ENCODE results near the gene PACS1.
"Not testable (repeated sequence)": the region's sequence is repeated elsewhere in the genome, so short reads cannot be mapped to it uniquely, and the experiment has no call there.

PACS1 gene

DNA sequence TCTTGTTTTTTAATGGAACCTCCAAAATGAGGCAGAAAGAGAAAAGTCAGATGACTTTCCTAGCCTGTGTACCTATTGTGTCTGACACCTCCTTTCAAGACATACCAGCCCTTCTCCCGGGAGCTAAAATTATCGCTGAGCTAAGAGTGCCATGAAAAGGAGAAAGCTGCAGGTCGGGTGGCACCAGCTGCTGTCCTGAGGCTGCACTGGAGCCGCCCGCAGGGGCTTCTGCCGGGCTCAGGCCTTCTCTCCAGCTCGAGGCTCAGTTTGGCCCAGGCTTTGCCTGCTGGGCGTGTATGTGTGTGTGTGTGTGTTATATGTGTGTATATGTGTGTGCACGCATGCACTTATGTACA, 170.7 kb downstream of the PACS1 start:
- H3K4me1 ChIP-seq (ENCODE audit: control insufficient read depth, insufficient read depth, low read length), result no peaks in the 10 kb centered on the region
- H3K27me3 ChIP-seq (ENCODE audit: control insufficient read depth in 1 of 2, insufficient read depth in 2 of 2, low read length in 2 of 2), result no peaks in the 10 kb centered on the region
- H3K27ac ChIP-seq (ENCODE audit: low read length), result no peak overlapping the region
- no peaks in the 10 kb centered on the region for H3K9me3 ChIP-seq (ENCODE audit: control insufficient read depth in 2 of 2, low read length in 2 of 2)
- no peak overlapping the region for H3K4me3 ChIP-seq (ENCODE audit: low read length in 2 of 2)
- H3K36me3 ChIP-seq (ENCODE audit: control insufficient read depth in 2 of 2, insufficient read depth in 2 of 2, low read length in 2 of 2), result peaks cover 40 to 41% of the 10 kb centered on the region in 2 donors
- H3K9ac ChIP-seq (ENCODE audit: low read length in 2 of 2), result no peak overlapping the region

- no peaks in the 10 kb centered on the region for H3K9me3 ChIP-seq (ENCODE audit: control insufficient read depth in 2 of 2, low read length in 2 of 2)
- no peak overlapping the region for H3K4me3 ChIP-seq (ENCODE audit: low read length in 2 of 2)
- no peak overlapping the region for H3K27ac ChIP-seq (ENCODE audit: low read length)
- peaks cover 34 to 36% of the 10 kb centered on the region in 2 donors for H3K36me3 ChIP-seq (ENCODE audit: control insufficient read depth in 2 of 2, insufficient read depth in 2 of 2, low read length in 2 of 2)
- H3K27me3 ChIP-seq (ENCODE audit: control insufficient read depth in 1 of 2, insufficient read depth in 2 of 2, low read length in 2 of 2), result no peaks in the 10 kb centered on the region
- no peaks in the 10 kb centered on the region for H3K4me1 ChIP-seq (ENCODE audit: control insufficient read depth, insufficient read depth, low read length)
- H3K9ac ChIP-seq (ENCODE audit: low read length in 2 of 2), result no peak overlapping the region
Measured at GRCh38 chr11:66242095-66242765, 172.2 kb downstream of the PACS1 start.

- H3K9ac ChIP-seq (ENCODE audit: low read length in 2 of 2), result no peak overlapping the region
- H3K4me1 ChIP-seq (ENCODE audit: control insufficient read depth, insufficient read depth, low read length), result no peaks in the 10 kb centered on the region
- no peak overlapping the region for H3K27ac ChIP-seq (ENCODE audit: low read length)
- H3K4me3 ChIP-seq (ENCODE audit: low read length in 2 of 2), result no peak overlapping the region
- H3K9me3 ChIP-seq (ENCODE audit: control insufficient read depth in 2 of 2, low read length in 2 of 2), result no peaks in the 10 kb centered on the region
- H3K36me3 ChIP-seq (ENCODE audit: control insufficient read depth in 2 of 2, insufficient read depth in 2 of 2, low read length in 2 of 2), result peaks cover 24 to 33% of the 10 kb centered on the region in 2 donors
- no peaks in the 10 kb centered on the region for H3K27me3 ChIP-seq (ENCODE audit: control insufficient read depth in 1 of 2, insufficient read depth in 2 of 2, low read length in 2 of 2)
Measured at GRCh38 chr11:66243782-66244535, 173.9 kb downstream of the PACS1 start.

- no peak overlapping the region for H3K4me3 ChIP-seq (ENCODE audit: low read length in 2 of 2)
- H3K27ac ChIP-seq (ENCODE audit: low read length), result no peak overlapping the region
- peaks cover 2 to 25% of the 10 kb centered on the region in 2 donors for H3K36me3 ChIP-seq (ENCODE audit: control insufficient read depth in 2 of 2, insufficient read depth in 2 of 2, low read length in 2 of 2)
- no peaks in the 10 kb centered on the region for H3K4me1 ChIP-seq (ENCODE audit: control insufficient read depth, insufficient read depth, low read length)
- no peaks in the 10 kb centered on the region for H3K27me3 ChIP-seq (ENCODE audit: control insufficient read depth in 1 of 2, insufficient read depth in 2 of 2, low read length in 2 of 2)
- H3K9ac ChIP-seq (ENCODE audit: low read length in 2 of 2), result no peak overlapping the region
- H3K9me3 ChIP-seq (ENCODE audit: control insufficient read depth in 2 of 2, low read length in 2 of 2), result no peaks in the 10 kb centered on the region
Measured at GRCh38 chr11:66247295-66247694, 177.2 kb downstream of the PACS1 start.

- H3K27ac ChIP-seq (ENCODE audit: low read length), result no peak overlapping the region
- no peak overlapping the region for H3K9ac ChIP-seq (ENCODE audit: low read length in 2 of 2)
Measured at GRCh38 chr11:66247801-66248200, 177.7 kb downstream of the PACS1 start.

GRCh38 chr11:66248903-66249302, 178.8 kb downstream of the PACS1 start:
- no peaks in the 10 kb centered on the region for H3K4me1 ChIP-seq (ENCODE audit: control insufficient read depth, insufficient read depth, low read length)
- no peak overlapping the region for H3K9ac ChIP-seq (ENCODE audit: low read length in 2 of 2)
- no peak overlapping the region for H3K4me3 ChIP-seq (ENCODE audit: low read length in 2 of 2)
- H3K27me3 ChIP-seq (ENCODE audit: control insufficient read depth in 1 of 2, insufficient read depth in 2 of 2, low read length in 2 of 2), result no peaks in the 10 kb centered on the region
- H3K36me3 ChIP-seq (ENCODE audit: control insufficient read depth in 2 of 2, insufficient read depth in 2 of 2, low read length in 2 of 2), result peaks cover 0 to 16% of the 10 kb centered on the region in 2 donors
- H3K27ac ChIP-seq (ENCODE audit: low read length), result no peak overlapping the region
- H3K9me3 ChIP-seq (ENCODE audit: control insufficient read depth in 2 of 2, low read length in 2 of 2), result no peaks in the 10 kb centered on the region

More at GRCh38 chr11:66247801-66248200, 177.7 kb downstream of the PACS1 start:
- peaks cover 0 to 22% of the 10 kb centered on the region in 2 donors for H3K36me3 ChIP-seq (ENCODE audit: control insufficient read depth in 2 of 2, insufficient read depth in 2 of 2, low read length in 2 of 2)
- H3K4me3 ChIP-seq (ENCODE audit: low read length in 2 of 2), result no peak overlapping the region
- no peaks in the 10 kb centered on the region for H3K4me1 ChIP-seq (ENCODE audit: control insufficient read depth, insufficient read depth, low read length)
- H3K9me3 ChIP-seq (ENCODE audit: control insufficient read depth in 2 of 2, low read length in 2 of 2), result no peaks in the 10 kb centered on the region
- no peaks in the 10 kb centered on the region for H3K27me3 ChIP-seq (ENCODE audit: control insufficient read depth in 1 of 2, insufficient read depth in 2 of 2, low read length in 2 of 2)

DNA sequence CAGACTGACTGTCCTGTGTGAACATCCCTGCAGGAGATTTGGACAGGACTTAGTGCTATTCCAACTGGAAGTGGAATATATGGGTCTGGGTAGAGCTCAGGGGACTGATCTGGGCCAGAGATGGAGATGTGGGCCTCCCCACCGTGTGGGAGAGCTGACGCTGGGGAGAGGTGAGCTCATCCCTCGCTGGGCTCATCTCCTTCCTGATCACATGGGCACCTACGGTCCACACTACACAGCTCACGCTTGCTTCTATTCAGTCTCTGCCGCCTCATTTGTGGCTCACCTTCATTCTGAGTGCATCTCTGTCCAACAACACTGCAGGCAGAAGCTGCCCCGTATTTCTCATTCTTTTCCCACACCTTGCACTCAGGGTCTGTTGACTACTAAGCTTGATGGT, 181.7 kb downstream of the PACS1 start:
- Histone ChIP-seq H3K27me3 (ENCODE audit: control insufficient read depth in 1 of 2, insufficient read depth in 2 of 2, low read length in 2 of 2) (no peaks in the 10 kb centered on the region), H3K4me3 (ENCODE audit: low read length in 2 of 2) (no peak overlapping the region), H3K36me3 (ENCODE audit: control insufficient read depth in 2 of 2, insufficient read depth in 2 of 2, low read length in 2 of 2) (peaks cover 0 to 10% of the 10 kb centered on the region in 2 donors), H3K27ac (ENCODE audit: low read length) (no peak overlapping the region), H3K4me1 (ENCODE audit: control insufficient read depth, insufficient read depth, low read length) (peaks cover 3% of the 10 kb centered on the region), H3K9me3 (ENCODE audit: control insufficient read depth in 2 of 2, low read length in 2 of 2) (no peaks in the 10 kb centered on the region), H3K9ac (ENCODE audit: low read length in 2 of 2) (no peak overlapping the region)

GRCh38 chr11:66253081-66253480, 183.0 kb downstream of the PACS1 start:
- peaks cover 11% of the 10 kb centered on the region for H3K4me1 ChIP-seq (ENCODE audit: control insufficient read depth, insufficient read depth, low read length)
- not testable (repeated sequence) for H3K4me3 ChIP-seq (ENCODE audit: low read length in 2 of 2); H3K9ac ChIP-seq (ENCODE audit: low read length in 2 of 2); H3K27ac ChIP-seq (ENCODE audit: low read length); H3K36me3 ChIP-seq (ENCODE audit: control insufficient read depth in 2 of 2, insufficient read depth in 2 of 2, low read length in 2 of 2); H3K27me3 ChIP-seq (ENCODE audit: control insufficient read depth in 1 of 2, insufficient read depth in 2 of 2, low read length in 2 of 2); H3K9me3 ChIP-seq (ENCODE audit: control insufficient read depth in 2 of 2, low read length in 2 of 2)

- H3K27ac ChIP-seq (ENCODE audit: low read length), result peak overlapping the region; percentile 75
- peak overlapping the region; percentile 79 to 81 for H3K9ac ChIP-seq (ENCODE audit: low read length in 2 of 2)
- peaks cover 28% of the 10 kb centered on the region for H3K4me1 ChIP-seq (ENCODE audit: control insufficient read depth, insufficient read depth, low read length)
- H3K36me3 ChIP-seq (ENCODE audit: control insufficient read depth in 2 of 2, insufficient read depth in 2 of 2, low read length in 2 of 2), result peaks cover 15 to 31% of the 10 kb centered on the region in 2 donors
- H3K27me3 ChIP-seq (ENCODE audit: control insufficient read depth in 1 of 2, insufficient read depth in 2 of 2, low read length in 2 of 2), result no peaks in the 10 kb centered on the region
- no peaks in the 10 kb centered on the region for H3K9me3 ChIP-seq (ENCODE audit: control insufficient read depth in 2 of 2, low read length in 2 of 2)
- peak overlapping the region; percentile 88 to 95 for H3K4me3 ChIP-seq (ENCODE audit: low read length in 2 of 2)
Measured at GRCh38 chr11:66258473-66258893, 188.4 kb downstream of the PACS1 start.

DNA sequence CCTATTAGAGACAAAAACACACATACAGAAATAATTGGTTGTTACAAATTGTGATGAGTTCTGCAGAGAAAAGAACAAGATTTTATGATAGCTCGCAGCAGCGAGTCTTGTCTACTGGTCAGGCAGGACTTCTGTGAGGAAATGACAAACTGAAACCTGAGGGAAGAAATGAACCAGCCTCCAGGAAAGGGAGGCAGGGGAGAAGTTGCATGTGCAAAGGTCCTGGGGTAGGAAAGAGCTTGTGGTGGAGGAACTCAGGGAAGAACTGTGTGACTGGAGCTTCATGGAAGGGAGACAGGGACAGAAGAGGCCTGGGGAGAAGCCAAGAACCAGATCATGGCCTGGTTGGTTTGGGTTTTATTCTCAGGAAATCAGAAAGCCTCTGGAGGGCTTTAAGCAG, 189.2 kb downstream of the PACS1 start:
- Histone ChIP-seq H3K4me3 (ENCODE audit: low read length in 2 of 2) (peak overlapping the region in 1 of 2 donors; percentile 95), H3K27ac (ENCODE audit: low read length) (no peak overlapping the region), H3K4me1 (ENCODE audit: control insufficient read depth, insufficient read depth, low read length) (peaks cover 28% of the 10 kb centered on the region), H3K27me3 (ENCODE audit: control insufficient read depth in 1 of 2, insufficient read depth in 2 of 2, low read length in 2 of 2) (no peaks in the 10 kb centered on the region), H3K36me3 (ENCODE audit: control insufficient read depth in 2 of 2, insufficient read depth in 2 of 2, low read length in 2 of 2) (peaks cover 22 to 32% of the 10 kb centered on the region in 2 donors), H3K9me3 (ENCODE audit: control insufficient read depth in 2 of 2, low read length in 2 of 2) (no peaks in the 10 kb centered on the region), H3K9ac (ENCODE audit: low read length in 2 of 2) (peak overlapping the region in 1 of 2 donors; percentile 81)

DNA sequence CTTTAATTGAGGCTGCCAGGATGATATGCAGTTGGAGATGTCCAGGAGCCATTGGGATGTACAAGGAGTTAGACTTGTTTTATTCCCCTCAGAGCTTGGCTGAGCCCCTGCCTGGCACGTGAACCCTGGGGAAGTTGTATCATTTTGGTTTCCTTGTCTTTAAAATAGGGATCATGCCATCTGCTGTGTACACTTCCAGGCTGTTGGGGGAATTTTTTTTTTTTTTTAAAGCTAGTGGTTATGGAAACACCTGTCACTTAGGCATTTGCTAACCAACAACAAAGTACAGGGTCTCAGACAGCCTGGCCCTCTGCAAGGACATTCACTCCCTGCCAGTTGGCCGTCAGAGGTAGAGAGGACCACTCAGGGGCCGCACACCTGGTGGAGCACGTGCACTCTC, 189.9 kb downstream of the PACS1 start:
- Histone ChIP-seq H3K9me3 (ENCODE audit: control insufficient read depth in 2 of 2, low read length in 2 of 2) (no peaks in the 10 kb centered on the region), H3K27ac (ENCODE audit: low read length) (no peak overlapping the region), H3K36me3 (ENCODE audit: control insufficient read depth in 2 of 2, insufficient read depth in 2 of 2, low read length in 2 of 2) (peaks cover 27 to 38% of the 10 kb centered on the region in 2 donors), H3K4me1 (ENCODE audit: control insufficient read depth, insufficient read depth, low read length) (peaks cover 28% of the 10 kb centered on the region), H3K9ac (ENCODE audit: low read length in 2 of 2) (no peak overlapping the region), H3K4me3 (ENCODE audit: low read length in 2 of 2) (no peak overlapping the region), H3K27me3 (ENCODE audit: control insufficient read depth in 1 of 2, insufficient read depth in 2 of 2, low read length in 2 of 2) (no peaks in the 10 kb centered on the region)
